GM12873 (cell line): ENCODE measurements around the gene OR51B2.

Experiments
- TF ChIP-seq, protein P1 (sequence below): IDR thresholded peaks from 2 replicates; pipeline ENCODE4 v1.5.1; 2012; ENCODE audit warnings: low read depth, mild to moderate bottlenecking, moderate library complexity, low read length, control low read depth; ENCODE audit not compliant: insufficient read depth; ENCODE audit errors: missing control alignments

The OR51B2 gene, protein sequence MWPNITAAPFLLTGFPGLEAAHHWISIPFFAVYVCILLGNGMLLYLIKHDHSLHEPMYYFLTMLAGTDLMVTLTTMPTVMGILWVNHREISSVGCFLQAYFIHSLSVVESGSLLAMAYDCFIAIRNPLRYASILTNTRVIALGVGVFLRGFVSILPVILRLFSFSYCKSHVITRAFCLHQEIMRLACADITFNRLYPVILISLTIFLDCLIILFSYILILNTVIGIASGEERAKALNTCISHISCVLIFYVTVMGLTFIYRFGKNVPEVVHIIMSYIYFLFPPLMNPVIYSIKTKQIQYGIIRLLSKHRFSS

GRCh38 chr11:5324197-5324596 is at the start of gene OR51B2:
Gene OR51B2, minus strand, starts transcription at chr11:5324297. Its CDS starts 0 bp downstream, at chr11:5324297.
- TF ChIP-seq, protein P1, sequence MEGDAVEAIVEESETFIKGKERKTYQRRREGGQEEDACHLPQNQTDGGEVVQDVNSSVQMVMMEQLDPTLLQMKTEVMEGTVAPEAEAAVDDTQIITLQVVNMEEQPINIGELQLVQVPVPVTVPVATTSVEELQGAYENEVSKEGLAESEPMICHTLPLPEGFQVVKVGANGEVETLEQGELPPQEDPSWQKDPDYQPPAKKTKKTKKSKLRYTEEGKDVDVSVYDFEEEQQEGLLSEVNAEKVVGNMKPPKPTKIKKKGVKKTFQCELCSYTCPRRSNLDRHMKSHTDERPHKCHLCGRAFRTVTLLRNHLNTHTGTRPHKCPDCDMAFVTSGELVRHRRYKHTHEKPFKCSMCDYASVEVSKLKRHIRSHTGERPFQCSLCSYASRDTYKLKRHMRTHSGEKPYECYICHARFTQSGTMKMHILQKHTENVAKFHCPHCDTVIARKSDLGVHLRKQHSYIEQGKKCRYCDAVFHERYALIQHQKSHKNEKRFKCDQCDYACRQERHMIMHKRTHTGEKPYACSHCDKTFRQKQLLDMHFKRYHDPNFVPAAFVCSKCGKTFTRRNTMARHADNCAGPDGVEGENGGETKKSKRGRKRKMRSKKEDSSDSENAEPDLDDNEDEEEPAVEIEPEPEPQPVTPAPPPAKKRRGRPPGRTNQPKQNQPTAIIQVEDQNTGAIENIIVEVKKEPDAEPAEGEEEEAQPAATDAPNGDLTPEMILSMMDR: no peak

DNA sequence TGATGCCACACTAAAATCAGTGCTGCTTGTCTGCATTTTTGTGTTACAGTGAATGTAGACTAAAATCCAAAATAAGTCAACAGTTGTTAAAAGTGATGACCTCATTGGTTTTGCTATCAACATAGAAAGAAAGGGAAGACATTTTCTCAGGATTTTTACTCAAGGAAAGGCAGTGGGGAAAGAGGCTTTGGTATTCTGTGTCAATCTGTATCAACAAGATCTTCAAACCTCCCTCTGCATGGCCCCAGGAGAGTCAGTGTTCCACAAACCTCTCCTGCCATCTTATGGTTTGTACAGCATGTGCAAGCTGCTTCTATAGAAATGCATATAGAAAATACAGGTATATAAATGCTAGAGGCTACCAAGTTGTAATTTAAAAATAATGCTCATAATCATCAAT is 45.7 kb upstream of the OR51B2 start:
- TF ChIP-seq, protein P1: peak; percentile 22

- TF ChIP-seq, protein P1: no peak
These were observed 44.5 kb upstream of the OR51B2 start for GRCh38 chr11:5368502-5369043.

DNA sequence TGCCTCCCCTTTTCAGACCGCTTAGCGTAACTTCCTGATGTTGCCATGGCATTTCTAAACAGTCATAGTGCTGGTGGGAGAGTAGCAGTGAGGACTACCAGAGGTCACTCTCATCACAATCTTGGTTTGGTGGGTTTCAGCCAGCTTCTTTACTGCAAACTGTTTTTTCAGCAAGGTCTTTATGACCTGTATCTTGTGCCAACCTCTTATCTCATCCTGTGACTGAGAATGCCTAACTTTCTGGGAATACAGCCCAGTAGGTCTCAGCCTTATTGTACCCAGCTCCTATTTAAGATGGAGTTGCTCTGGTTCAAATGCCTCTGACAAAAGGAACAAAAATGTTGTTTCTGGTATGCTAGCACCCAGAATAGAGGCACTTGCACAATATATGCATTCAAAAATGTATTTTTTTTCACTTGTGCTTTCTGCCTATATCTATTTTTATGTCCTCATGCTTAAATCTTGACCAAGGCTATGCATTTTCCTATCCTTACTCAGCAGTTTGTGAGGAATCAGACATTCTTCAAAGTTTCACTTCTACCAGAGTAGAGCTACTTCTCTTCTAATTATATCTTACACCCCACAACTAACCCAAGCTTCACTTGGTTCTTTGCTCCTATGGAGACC is 43.5 kb upstream of the OR51B2 start:
- TF ChIP-seq, protein P1: no peak

GRCh38 chr11:5366856-5367255 is 42.8 kb upstream of the OR51B2 start:
- TF ChIP-seq, protein P1: no peak

GRCh38 chr11:5366365-5366764 is 42.3 kb upstream of the OR51B2 start:
- TF ChIP-seq, protein P1: peak; percentile 21

GRCh38 chr11:5364214-5364613 is 40.1 kb upstream of the OR51B2 start:
- TF ChIP-seq, protein P1: no peak
